Activated naive CD4-positive, alpha-beta T cell treated with Interleukin-2 at 50 U/mL for 16 hours (primary cell): ENCODE results near the gene GALK2.
A peak's percentile ranks its signal among the peaks of the same experiment; 100 is the strongest.

Experiments used
- DNase-seq: peaks from one replicate; pipeline ENCODE4 v3.0.0-alpha.2; 2020

GALK2 gene

GRCh38 chr15:49169880-49170597 is at the start of gene GALK2:
Gene GALK2, plus strand, starts transcription at chr15:49170247. Its CDS starts 76 bp downstream, at chr15:49170323.
- DNase-seq: peak; percentile 84

DNA sequence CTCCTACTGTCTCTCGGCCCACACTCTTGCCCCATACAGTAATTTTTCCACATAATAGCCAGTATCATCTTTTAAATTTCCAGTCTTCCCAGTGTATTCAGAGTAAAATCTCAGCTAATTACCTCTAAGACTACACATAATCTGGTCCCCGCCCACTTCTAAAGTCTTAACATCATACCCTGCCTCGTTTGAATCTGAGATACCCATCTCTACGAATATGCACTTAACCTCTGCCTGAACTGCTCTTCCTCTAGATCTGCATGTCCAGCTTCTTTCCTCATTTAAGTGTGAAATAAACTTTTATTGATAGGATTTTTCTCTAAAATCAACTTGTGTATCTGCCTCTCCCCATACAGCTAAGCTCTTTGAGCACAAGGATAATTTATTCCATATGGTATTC is 49.2 kb upstream of the GALK2 start:
- DNase-seq: no peak

GRCh38 chr15:49121901-49122300 is 48.1 kb upstream of the GALK2 start:
- DNase-seq: no peak

DNA sequence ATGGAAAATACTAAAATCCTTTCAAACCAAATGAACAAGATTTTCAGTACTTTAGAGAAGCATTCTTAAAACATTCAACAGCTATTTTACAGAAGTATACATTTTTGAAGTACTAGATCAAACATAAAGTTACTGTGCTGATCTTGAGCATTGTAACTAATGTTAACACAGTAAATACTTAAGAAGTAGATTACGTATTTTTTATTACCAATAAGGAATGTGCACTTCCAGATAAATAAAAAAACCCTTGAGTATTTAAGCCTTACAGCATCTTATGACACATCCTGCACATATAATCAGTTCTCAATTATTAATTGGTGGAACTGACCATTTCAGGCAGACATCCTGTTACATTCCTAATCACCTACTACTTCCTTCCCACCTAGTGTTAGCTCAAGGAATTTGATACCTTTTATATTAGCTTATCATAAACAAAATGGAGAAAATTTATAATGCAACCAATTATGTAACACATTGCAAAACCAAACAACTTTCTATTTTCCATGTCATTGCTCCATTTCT is 47.4 kb upstream of the GALK2 start:
- DNase-seq: no peak

DNA sequence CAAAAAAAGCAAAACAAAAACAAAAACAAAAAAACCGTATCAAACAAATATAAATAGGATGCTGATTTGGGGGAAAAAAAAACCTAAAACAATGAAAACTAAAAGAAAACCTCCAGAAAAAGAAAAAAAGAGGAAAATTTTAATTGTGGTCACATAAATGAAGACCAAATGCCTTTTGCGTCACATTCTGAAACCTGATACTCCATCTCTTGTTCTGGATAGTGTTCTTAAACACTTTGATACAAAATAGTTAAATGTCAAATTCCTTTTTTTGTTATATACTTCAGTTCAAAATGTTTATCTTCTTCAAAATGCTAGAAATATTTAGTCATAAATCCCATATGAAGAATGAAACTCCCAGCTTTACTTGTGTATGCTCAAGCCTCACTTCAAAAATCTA is 45.7 kb upstream of the GALK2 start:
- DNase-seq: no peak

GRCh38 chr15:49131403-49131802 is 38.6 kb upstream of the GALK2 start:
- DNase-seq: no peak

GRCh38 chr15:49134683-49135341 is 35.2 kb upstream of the GALK2 start:
- DNase-seq: no peak

- DNase-seq: no peak
Measured at GRCh38 chr15:49135342-49135857, 34.6 kb upstream of the GALK2 start.

- no peak for DNase-seq
Measured at GRCh38 chr15:49135911-49136310, 34.1 kb upstream of the GALK2 start.

DNA sequence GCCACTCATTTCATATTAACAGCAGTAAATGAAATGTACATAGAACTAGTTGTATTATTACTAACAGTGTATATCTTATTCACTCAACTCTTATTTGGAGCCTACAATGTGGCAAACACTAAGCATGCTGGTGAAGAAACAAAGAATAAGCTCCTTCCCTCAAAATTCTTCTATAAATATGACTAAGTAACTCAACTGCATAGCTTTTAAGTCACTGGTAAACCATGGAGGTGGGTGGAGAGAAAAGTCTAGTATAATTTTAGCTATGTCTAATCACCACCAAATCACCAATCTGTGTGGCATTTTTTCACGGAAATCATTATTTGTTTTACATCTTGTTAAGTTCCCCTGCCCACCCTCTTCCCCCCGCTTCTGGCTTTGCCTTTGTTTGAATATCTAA is 32.2 kb upstream of the GALK2 start:
- no peak for DNase-seq

- peak; percentile 20 for DNase-seq
Measured at GRCh38 chr15:49145651-49146609, 24.1 kb upstream of the GALK2 start.

DNA sequence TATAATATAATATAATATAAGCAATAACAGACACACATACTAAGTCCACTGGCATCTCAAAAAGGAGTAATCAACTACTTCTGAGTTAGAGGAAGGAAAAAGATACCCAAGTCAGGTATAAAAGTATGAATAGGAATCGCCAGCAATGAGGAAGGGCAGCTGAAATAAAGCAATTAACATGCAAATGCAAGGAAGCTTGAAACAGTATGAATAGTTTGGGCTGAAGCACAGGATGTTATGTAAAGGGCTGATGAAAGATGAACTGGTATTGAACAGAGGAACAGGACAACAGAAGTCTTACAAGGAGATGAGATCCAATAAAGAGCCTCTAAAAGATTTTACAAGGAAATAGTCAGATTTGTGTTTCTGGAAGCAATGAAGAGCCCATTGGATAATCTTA is 21.7 kb upstream of the GALK2 start:
- no peak for DNase-seq

DNA sequence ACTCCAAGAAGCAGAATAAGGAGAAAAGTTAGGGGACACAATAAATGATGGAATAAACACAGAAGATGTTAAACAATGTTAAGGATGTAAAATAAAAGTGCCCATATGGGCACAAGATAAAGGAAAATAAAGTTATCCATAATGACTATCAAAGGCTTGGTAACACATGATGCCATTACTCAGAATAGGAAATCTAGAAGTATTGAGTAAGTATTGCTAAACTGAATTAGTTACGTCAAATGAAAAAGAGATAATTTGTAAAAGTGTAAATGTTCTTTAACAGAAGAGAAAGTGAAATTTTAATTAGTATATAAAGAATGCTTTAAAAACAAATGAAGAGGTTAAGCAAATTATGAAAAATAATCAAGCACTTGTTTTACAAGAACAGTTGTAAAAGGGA is 21.3 kb upstream of the GALK2 start:
- DNase-seq: no peak

DNA sequence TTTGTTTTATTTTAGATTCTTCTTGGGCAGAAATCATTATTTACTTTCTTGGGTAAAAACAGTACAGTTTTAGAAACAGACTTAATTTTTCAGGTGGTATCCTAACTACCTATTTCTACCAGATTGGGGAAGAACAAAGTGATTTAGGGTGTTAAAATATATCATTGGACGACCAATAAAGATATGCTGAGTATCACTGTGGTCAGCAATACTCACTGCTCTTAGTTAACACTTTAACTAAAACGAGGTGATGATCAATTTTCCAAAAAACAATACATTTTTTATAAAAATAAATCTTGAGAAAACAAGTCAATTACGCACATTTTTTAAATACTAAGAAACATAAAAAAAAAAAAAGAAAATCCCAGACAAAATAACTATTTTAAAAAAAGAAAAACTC is 18.2 kb upstream of the GALK2 start:
- DNase-seq: no peak

GRCh38 chr15:49152552-49153312 is 17.3 kb upstream of the GALK2 start:
- no peak for DNase-seq

GRCh38 chr15:49154359-49154758 is 15.7 kb upstream of the GALK2 start:
- DNase-seq: no peak

GRCh38 chr15:49154799-49155109 is 15.3 kb upstream of the GALK2 start:
- DNase-seq: no peak

- DNase-seq: peak; percentile 94
Measured at GRCh38 chr15:49155110-49155833, 14.8 kb upstream of the GALK2 start, which contains the start of gene COPS2. Gene COPS2, minus strand, starts transcription at chr15:49155599. Its CDS starts 21 bp downstream, at chr15:49155578.

DNA sequence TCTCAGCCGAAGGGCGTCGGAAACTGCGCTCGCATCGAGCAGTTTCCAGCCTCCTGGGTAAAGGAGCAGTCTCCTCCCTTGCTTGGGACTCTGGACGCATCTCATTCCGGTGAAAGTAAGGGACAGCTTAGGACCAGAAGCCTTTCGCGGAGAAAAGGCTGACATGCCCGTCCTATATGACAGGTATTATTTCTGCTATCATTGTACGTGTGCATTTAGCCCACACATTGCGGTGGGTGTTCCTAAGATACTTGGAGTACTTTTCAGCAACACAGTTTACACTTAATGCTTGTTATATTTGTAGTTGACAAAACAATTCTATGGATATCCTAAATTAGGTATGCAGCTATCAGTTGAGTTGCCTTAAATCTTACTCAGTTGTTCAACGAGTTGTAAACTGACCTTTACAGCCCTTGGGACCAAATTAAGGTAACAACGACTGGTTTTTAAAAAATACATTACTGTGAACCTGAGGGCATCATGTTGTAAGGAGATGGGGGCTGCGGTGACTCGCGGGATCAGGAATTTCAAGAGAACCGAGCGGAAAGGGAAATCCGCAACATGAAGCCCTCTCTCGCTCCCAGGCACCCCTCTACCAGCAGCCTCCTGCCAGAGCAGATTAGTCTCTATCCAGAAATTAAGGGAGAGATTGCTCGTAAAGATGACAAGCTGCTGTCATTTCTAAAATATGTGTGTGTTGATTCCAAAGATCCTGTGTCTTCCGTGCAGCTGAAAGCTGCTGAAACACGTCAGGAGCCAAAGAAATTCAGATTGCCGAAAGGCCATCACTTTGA is 14.0 kb upstream of the GALK2 start:
- DNase-seq: no peak

DNA sequence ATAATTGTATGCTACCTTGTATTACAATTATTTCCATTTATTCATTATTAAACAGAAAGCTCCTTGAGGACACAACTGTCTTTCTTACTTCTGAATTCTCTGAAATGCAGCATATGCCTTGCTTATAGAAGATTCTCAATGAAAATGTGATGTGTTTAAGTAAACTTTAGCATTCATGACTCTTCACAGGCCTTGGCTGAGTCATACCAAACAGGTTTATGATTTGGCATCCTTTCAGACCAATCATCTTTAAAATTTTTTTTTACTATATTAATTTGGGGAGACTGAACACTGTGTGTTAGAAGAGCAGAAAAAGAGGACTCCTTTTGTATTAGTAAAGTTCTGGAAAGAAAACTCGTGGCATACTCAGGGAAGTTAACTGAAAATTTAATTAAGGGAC is 6.4 kb upstream of the GALK2 start:
- DNase-seq: no peak

GRCh38 chr15:49164865-49165264 is 5.2 kb upstream of the GALK2 start:
- DNase-seq: no peak
